Testis (tissue), 2 donors: ENCODE results near the gene RFK.

ENCODE experiments used
- CTCF ChIP-seq, 3 experiments: fragments of 450-650 bp in 2 of 3; fragments of 200-600 bp in 1 of 3; sonication (generic) in 1 of 3; IDR thresholded peaks; one replicate each; pipeline ENCODE4 v1.5.1; 2016 to 2019; ENCODE audit warnings: antibody characterized with exemption in 3 of 3, mild to moderate bottlenecking in 2 of 3, moderate library complexity in 1 of 3
- POLR2A ChIP-seq: fragments of 450-650 bp; IDR thresholded peaks from one replicate; pipeline ENCODE4 v1.6.1; 2017; ENCODE audit warnings: antibody characterized with exemption, mild to moderate bottlenecking, moderate library complexity

DNA sequence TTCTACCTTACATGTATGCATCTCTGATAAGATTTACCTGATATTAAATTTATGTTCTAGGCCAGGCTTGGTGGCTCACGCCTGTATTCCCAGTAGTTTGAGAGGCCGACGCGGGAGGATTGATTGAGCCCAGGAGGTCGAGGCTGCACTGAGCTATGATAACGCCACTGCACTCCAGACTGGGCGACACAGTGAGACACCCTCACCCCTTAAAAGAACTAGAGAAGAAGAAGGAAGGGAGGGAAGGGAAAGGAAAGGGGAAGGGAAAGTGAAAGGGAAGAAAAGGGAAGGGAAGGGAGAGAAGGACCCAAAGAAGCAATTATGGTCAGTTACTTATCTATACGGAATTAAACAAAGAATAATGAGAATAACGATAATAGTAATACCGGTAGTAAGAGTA lies 1.2 kb upstream of the RFK start:
- TF ChIP-seq CTCF (IDR thresholded peaks at IDR 0.05) (no peak), POLR2A (no peak)
